ENCODE measurements around the gene SMAP2.
A peak's percentile ranks its signal among the peaks of the same experiment; 100 is the strongest.
"Not testable (repeated sequence)": the region's sequence is repeated elsewhere in the genome, so short reads cannot be mapped to it uniquely, and the experiment has no call there.

The SMAP2 gene

GRCh38 chr1:40372658-40373322, 737 bp upstream of the SMAP2 start:
- DNase-seq = no peak

GRCh38 chr1:40377512-40377911, 4.0 kb downstream of the SMAP2 start:
- no peak for DNase-seq

- no peak for DNase-seq
These were observed 6.4 kb downstream of the SMAP2 start for GRCh38 chr1:40379785-40380452.

- no peak for DNase-seq
These were observed 7.3 kb downstream of the SMAP2 start for GRCh38 chr1:40380817-40381216.

- DNase-seq = no peak
These were observed 8.0 kb downstream of the SMAP2 start for GRCh38 chr1:40381268-40382107.

GRCh38 chr1:40382108-40382460, 8.6 kb downstream of the SMAP2 start:
- no peak for DNase-seq

- no peak for DNase-seq
These were observed 9.1 kb downstream of the SMAP2 start for GRCh38 chr1:40382601-40383000.

GRCh38 chr1:40383095-40383487, 9.6 kb downstream of the SMAP2 start:
- no peak for DNase-seq

GRCh38 chr1:40383488-40384412, 10.2 kb downstream of the SMAP2 start:
- no peak for DNase-seq

- no peak for DNase-seq
These were observed 10.9 kb downstream of the SMAP2 start for GRCh38 chr1:40384413-40384762.

- no peak for DNase-seq
These were observed 11.4 kb downstream of the SMAP2 start for GRCh38 chr1:40384887-40385286.

GRCh38 chr1:40385437-40386358, 12.2 kb downstream of the SMAP2 start:
- peak; percentile 62 for DNase-seq

- DNase-seq = no peak
These were observed 12.8 kb downstream of the SMAP2 start for GRCh38 chr1:40386359-40386723.

- DNase-seq = no peak
These were observed 13.3 kb downstream of the SMAP2 start for GRCh38 chr1:40386796-40387195.

GRCh38 chr1:40387381-40388306, 14.1 kb downstream of the SMAP2 start:
- not testable (repeated sequence) for DNase-seq

GRCh38 chr1:40388456-40389321, 15.2 kb downstream of the SMAP2 start:
- DNase-seq = peak; percentile 40

GRCh38 chr1:40389322-40389803, 15.8 kb downstream of the SMAP2 start:
- no peak for DNase-seq

- DNase-seq = no peak
These were observed 16.5 kb downstream of the SMAP2 start for GRCh38 chr1:40389871-40390560.

- DNase-seq = no peak
These were observed 17.3 kb downstream of the SMAP2 start for GRCh38 chr1:40390857-40391256.
